Uterus (tissue), 4 donors: ENCODE results near the gene GBP1. TPM values are rescaled to one million over a fixed set of nuclear protein-coding genes. Genes with fewer than 3 reads are reported as not detected.
"Not testable (repeated sequence)": the region's sequence is repeated elsewhere in the genome, so short reads cannot be mapped to it uniquely, and the experiment has no call there.

ENCODE experiments used
- DNase-seq, 2 donors: peaks; one replicate each; pipeline ENCODE4 v3.0.0-alpha.2; 2019 to 2020
- H3K27ac ChIP-seq, 2 donors: fragments of 200-600 bp; sonication (generic); 1 replicate in 1 of 2; 2 replicates in 1 of 2; pipeline ENCODE4 v1.5.1; 2016 to 2018
- H3K27me3 ChIP-seq, 2 donors: fragments of 200-600 bp; sonication (generic); one replicate each; pipeline ENCODE4 v1.5.1; 2018 to 2019; ENCODE audit warnings: control low read depth in 1 of 2
- H3K36me3 ChIP-seq, 2 donors: fragments of 200-600 bp; sonication (generic); one replicate each; pipeline ENCODE4 v1.5.1; 2019; ENCODE audit warnings: control low read depth in 1 of 2
- H3K4me1 ChIP-seq, 2 donors: fragments of 200-600 bp; sonication (generic); one replicate each; pipeline ENCODE4 v1.5.1; 2018 to 2019; ENCODE audit warnings: control low read depth in 1 of 2
- H3K4me3 ChIP-seq, 2 donors: fragments of 200-600 bp; sonication (generic); 1 replicate in 1 of 2; 2 replicates in 1 of 2; pipeline ENCODE4 v1.5.1; 2018 to 2019; ENCODE audit warnings: mild to moderate bottlenecking in 1 of 2
- H3K9me3 ChIP-seq, 2 donors: fragments of 200-600 bp; sonication (generic); one replicate each; pipeline ENCODE4 v1.5.1; 2019; ENCODE audit warnings: control low read depth in 1 of 2
- POLR2A ChIP-seq, 2 donors: fragments of 450-650 bp; IDR thresholded peaks; one replicate each; pipeline ENCODE4 v1.6.1; 2016; ENCODE audit warnings: antibody characterized with exemption in 2 of 2, mild to moderate bottlenecking in 1 of 2, moderate library complexity in 1 of 2
- intact Hi-C: fragments of 100-400 bp; cut with DNase I; formaldehyde crosslinking; loops from one replicate; pipeline ENCODE4 v1.15.1; 2023; ENCODE audit warnings: low total_unique reads
- total RNA-seq, 4 donors: library from RNA; depleted of rRNA in 3 of 4; stranded (reverse); fragments of >200 nt in 3 of 4; gene quantifications; one replicate each; pipeline versions ENCODE4 v1.1.0 to v1.2.4, GENCODE V29; 2014 to 2023
- TF ChIP-seq, protein P1 (sequence below), 4 experiments: fragments of 200-600 bp in 2 of 4; fragments of 450-650 bp in 2 of 4; sonication (generic) in 2 of 4; IDR thresholded peaks; one replicate each; pipeline ENCODE4 v1.5.1; 2016 to 2019; ENCODE audit warnings: antibody characterized with exemption in 4 of 4, mild to moderate bottlenecking in 2 of 4, moderate library complexity in 1 of 4
- donor health status: DM: yes; HTN: yes; CAD: no.

The GBP1 gene
- total RNA-seq, 4 donors from 2014 or later, result 57.9 to 86.6 (median 78.5) TPM

DNA sequence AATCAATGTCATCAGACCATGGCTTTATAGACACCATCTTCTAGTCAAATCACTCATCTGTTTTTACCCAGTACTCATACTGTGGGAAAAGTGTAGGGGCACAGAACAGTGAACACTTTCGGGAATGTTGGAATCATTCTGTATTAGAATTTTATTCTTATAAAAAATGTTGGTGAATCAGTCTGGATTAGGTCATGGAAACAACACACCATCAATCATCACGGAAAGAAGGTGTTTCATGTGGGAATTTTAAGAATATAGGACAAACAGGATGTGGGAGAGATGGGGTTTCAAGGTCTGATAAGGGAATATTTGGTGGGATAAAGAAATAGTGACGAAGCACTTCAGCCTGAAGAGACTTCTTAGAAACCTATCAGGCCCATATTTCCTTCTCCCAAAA is 17.3 kb downstream of the GBP1 start:
- Histone ChIP-seq H3K27ac (no peak overlapping the region), H3K4me1 (no peaks in the 10 kb centered on the region), H3K27me3 (no peaks in the 10 kb centered on the region), H3K9me3 (no peaks in the 10 kb centered on the region), H3K4me3 (no peak overlapping the region), H3K36me3 (no peaks in the 10 kb centered on the region)
- intact Hi-C loops, result no loop called here
- TF ChIP-seq POLR2A (IDR thresholded peaks at IDR 0.05), result no peak
- TF ChIP-seq, protein P1, sequence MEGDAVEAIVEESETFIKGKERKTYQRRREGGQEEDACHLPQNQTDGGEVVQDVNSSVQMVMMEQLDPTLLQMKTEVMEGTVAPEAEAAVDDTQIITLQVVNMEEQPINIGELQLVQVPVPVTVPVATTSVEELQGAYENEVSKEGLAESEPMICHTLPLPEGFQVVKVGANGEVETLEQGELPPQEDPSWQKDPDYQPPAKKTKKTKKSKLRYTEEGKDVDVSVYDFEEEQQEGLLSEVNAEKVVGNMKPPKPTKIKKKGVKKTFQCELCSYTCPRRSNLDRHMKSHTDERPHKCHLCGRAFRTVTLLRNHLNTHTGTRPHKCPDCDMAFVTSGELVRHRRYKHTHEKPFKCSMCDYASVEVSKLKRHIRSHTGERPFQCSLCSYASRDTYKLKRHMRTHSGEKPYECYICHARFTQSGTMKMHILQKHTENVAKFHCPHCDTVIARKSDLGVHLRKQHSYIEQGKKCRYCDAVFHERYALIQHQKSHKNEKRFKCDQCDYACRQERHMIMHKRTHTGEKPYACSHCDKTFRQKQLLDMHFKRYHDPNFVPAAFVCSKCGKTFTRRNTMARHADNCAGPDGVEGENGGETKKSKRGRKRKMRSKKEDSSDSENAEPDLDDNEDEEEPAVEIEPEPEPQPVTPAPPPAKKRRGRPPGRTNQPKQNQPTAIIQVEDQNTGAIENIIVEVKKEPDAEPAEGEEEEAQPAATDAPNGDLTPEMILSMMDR (IDR thresholded peaks at IDR 0.05), result no peak
- DNase-seq, result no peak

DNA sequence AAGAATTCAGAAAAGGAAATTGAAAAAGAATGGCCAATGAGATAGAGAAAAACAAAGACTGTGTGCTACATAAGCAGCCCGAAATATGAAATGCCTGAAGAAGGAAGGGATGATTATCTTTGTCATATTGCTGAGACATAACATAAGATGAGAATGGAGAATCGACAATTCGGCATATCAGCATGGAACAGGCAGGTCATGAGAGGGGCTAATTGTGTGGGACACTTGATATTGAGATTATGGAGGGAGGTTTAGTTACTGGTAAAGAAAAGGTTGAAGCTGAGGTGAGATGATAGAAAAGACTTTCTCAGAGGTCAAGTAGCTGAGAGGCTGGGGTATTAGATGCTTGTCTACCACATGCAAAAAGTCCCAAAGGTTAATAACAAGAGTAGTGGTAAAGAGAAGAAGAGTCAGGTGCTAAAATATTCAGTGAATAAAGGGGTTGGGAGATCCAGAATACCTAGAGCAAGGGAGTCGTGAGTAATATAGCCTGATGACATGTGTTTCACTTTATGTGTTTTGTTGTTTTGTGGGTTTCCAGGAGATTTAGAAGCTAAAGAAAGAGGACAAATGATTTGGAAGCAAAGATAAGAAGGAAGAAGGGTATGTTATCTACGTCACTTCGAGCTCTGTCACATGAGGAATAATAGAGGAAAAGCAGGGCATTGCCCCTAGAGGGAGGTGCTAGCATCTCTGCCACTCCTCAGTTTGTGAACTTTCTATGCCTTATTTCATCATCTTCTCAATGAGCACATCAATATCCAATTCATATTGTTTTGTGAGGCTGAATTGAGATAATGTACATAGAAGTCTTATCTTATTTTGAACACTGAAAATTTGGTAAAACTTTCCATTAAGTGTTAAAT is 18.5 kb downstream of the GBP1 start:
- H3K4me1 ChIP-seq, H3K36me3 ChIP-seq, H3K9me3 ChIP-seq, DNase-seq, H3K27ac ChIP-seq, H3K27me3 ChIP-seq, intact Hi-C loops, H3K4me3 ChIP-seq: not testable (repeated sequence)

DNA sequence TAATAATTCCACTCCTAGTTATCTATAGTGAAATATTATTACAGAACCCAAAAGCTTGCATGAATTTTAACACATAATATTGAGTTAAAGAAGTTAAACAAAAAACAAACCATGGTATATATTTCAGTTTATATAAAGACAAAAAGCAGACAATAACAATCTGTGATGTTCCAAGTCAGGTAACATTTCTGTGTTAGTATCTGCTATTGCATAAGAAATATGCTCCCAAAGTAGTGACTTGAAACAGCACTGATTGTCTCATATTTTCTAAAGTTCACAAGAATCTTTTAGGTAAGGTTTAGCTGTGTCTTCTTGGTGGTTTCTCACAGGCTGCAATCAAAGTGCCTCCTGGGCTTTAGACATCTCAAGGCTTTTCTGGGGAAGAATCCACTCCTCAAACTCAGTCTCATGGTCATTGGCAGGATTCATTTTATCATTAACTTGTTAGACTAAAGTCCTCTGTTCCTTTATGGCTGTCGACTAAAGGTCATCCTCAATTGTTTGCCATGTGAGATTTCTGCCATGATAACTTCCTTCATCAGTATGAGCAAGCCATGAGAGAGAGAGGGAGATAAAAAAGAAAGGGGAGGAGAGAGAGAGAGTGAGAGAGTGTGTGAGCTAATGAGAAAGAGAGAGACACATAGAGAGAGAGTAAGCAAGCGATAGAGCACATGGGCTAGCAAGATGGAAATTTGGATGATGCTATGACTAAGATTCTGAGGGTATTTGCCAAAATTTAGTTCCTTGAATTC is 19.9 kb downstream of the GBP1 start:
- Histone ChIP-seq H3K9me3 (no peaks in the 10 kb centered on the region), H3K27me3 (no peaks in the 10 kb centered on the region), H3K36me3 (no peaks in the 10 kb centered on the region), H3K4me3 (no peak overlapping the region), H3K4me1 (no peaks in the 10 kb centered on the region), H3K27ac (no peak overlapping the region)
- DNase-seq, result no peak
- TF ChIP-seq, protein P1 (IDR thresholded peaks at IDR 0.05), result no peak
- TF ChIP-seq POLR2A (IDR thresholded peaks at IDR 0.05), result no peak
- intact Hi-C loops, result no loop called here

DNA sequence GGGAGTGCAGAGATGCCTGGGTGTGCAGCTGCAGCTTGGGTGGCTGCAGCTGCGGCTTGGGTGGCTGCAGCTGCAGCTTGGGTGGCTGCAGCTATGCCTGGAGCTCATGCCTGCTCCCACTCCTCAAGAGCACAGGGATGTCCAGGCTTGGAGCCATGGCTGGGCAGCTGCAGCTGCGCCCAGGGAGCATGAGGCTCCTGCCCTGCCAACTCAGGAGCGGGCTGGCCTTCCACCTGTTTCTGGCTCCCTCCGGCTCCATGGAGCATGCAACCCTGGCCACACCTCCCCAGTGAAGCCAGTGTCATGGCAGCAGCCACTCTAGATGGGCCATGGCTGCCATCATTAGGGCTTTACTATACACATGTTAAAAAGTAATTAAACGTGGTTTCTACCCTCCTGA is 21.1 kb downstream of the GBP1 start:
- DNase-seq, result no peak
- H3K27ac ChIP-seq, result no peak overlapping the region
- no peak overlapping the region for H3K4me3 ChIP-seq
- H3K9me3 ChIP-seq, result no peaks in the 10 kb centered on the region
- no peak for TF ChIP-seq POLR2A (IDR thresholded peaks at IDR 0.05)
- TF ChIP-seq, protein P1 (IDR thresholded peaks at IDR 0.05), result no peak
- no peaks in the 10 kb centered on the region for H3K36me3 ChIP-seq
- H3K27me3 ChIP-seq, result no peaks in the 10 kb centered on the region
- H3K4me1 ChIP-seq, result no peaks in the 10 kb centered on the region
- intact Hi-C loops, result no loop called here

DNA sequence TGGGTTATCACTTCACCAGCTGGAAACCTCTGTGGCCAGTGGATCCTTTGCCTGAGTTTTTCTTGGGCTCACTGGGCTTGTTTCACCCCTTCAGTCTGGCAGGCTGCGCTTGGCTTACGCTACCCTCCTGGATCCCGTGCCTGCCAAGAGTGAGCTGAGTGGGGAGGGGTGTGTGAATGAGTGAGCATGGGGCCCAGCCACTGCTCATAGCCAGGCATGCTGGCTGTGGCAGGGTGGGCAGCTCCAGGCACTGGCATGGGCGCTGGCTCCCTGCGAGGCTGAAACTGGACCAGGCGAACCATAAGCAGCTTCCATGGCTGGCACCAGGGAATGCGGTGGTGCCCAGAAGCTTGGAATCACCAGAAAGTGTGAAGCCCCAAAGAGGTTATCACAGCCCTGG is 22.5 kb downstream of the GBP1 start:
- no peaks in the 10 kb centered on the region for H3K4me1 ChIP-seq
- intact Hi-C loops, result no loop called here
- DNase-seq, result no peak

More for the DNA sequence above, 22.5 kb downstream of the GBP1 start:
- TF ChIP-seq, protein P1 (IDR thresholded peaks at IDR 0.05), result no peak
- no peak for TF ChIP-seq POLR2A (IDR thresholded peaks at IDR 0.05)
- Histone ChIP-seq H3K36me3 (no peaks in the 10 kb centered on the region), H3K27me3 (no peaks in the 10 kb centered on the region), H3K9me3 (no peaks in the 10 kb centered on the region), H3K27ac (no peak overlapping the region), H3K4me3 (no peak overlapping the region)
